ENCODE measurements around the gene USP8.
"Not testable (repeated sequence)": the region's sequence is repeated elsewhere in the genome, so short reads cannot be mapped to it uniquely, and the experiment has no call there.

Gene USP8

DNA sequence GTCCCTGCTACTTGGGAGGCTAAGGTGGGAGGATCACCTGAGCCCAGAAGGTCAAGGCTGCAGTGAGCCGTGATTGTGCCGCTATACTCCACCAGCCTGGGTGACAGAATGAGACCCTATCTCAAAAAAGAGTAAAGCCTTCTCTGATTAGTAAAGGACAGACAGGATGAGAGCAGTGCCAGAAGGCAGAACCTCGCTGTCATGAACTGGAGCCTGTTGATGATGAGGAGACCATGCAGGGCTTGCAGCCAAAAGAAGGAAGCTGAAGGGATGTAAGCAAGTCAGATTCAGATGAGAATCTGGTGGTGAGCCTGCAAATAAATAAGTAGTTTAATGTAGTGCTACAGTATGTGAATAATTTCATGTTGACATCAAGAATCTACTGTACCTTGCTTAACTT is 69.4 kb downstream of the USP8 start:
- Histone ChIP-seq H3K9me3 (ENCODE audit: control insufficient read depth in 2 of 2, low read length in 2 of 2) (no peaks in the 10 kb centered on the region), H3K4me1 (ENCODE audit: control insufficient read depth in 2 of 2, insufficient read depth in 2 of 2, low read length in 2 of 2) (no peaks in the 10 kb centered on the region), H3K27ac (ENCODE audit: low read depth in 2 of 2, low read length in 2 of 2) (no peak overlapping the region), H3K9ac (ENCODE audit: low read depth in 1 of 2, low read length in 2 of 2) (no peak overlapping the region), H3K4me3 (ENCODE audit: low read length in 2 of 2) (no peak overlapping the region), H3K36me3 (ENCODE audit: control insufficient read depth in 2 of 2, insufficient read depth in 2 of 2, low read length in 2 of 2) (peaks cover 67 to 81% of the 10 kb centered on the region in 2 donors), H3K27me3 (ENCODE audit: control insufficient read depth in 2 of 2, insufficient read depth in 2 of 2, low read length in 2 of 2) (no peaks in the 10 kb centered on the region)

DNA sequence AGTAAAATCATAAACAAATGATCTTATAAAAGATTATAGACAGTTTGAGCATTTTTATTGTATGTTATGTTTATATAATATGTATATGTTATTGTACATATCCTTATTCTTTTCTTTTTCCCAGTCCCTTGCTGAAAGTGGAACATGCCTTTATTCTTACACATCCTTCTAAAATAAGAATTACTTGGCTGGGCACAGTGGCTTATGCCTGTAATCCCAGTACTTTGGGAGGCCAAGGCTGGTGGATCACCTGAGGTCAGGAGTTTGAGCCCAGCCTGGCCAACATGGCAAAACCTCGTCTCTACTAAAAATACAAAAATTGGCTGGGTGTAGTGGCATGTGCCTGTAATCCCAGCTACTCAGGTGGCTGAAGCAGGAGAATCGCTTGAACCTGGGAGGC is 70.3 kb downstream of the USP8 start:
- H3K4me1 ChIP-seq (ENCODE audit: control insufficient read depth in 2 of 2, insufficient read depth in 2 of 2, low read length in 2 of 2); H3K9me3 ChIP-seq (ENCODE audit: control insufficient read depth in 2 of 2, low read length in 2 of 2); H3K9ac ChIP-seq (ENCODE audit: low read depth in 1 of 2, low read length in 2 of 2); H3K27me3 ChIP-seq (ENCODE audit: control insufficient read depth in 2 of 2, insufficient read depth in 2 of 2, low read length in 2 of 2); H3K27ac ChIP-seq (ENCODE audit: low read depth in 2 of 2, low read length in 2 of 2); H3K4me3 ChIP-seq (ENCODE audit: low read length in 2 of 2): not testable (repeated sequence)
- peaks cover 70 to 85% of the 10 kb centered on the region in 2 donors for H3K36me3 ChIP-seq (ENCODE audit: control insufficient read depth in 2 of 2, insufficient read depth in 2 of 2, low read length in 2 of 2)

DNA sequence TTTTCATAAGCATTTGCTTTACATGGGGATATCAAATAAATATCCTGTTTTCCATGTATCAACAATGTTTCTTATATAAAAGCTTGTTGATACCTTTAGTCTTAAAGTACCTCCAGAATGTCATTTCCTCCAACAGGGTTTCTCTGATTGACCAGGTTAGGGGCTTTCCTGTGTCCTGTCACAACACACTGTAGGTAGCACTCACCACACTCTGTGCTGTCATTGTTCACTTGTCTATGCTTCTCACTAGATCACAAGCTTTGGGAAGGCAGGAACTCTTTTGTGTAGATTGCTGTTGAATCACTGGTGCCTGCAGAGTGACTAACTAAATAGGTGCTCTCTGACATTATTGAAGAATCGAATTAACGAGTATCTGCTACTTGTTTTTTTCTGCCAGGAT is 72.5 kb downstream of the USP8 start:
- H3K27me3 ChIP-seq (ENCODE audit: control insufficient read depth in 2 of 2, insufficient read depth in 2 of 2, low read length in 2 of 2) = no peaks in the 10 kb centered on the region
- peaks cover 65 to 74% of the 10 kb centered on the region in 2 donors for H3K36me3 ChIP-seq (ENCODE audit: control insufficient read depth in 2 of 2, insufficient read depth in 2 of 2, low read length in 2 of 2)
- no peak overlapping the region for H3K4me3 ChIP-seq (ENCODE audit: low read length in 2 of 2)
- H3K4me1 ChIP-seq (ENCODE audit: control insufficient read depth in 2 of 2, insufficient read depth in 2 of 2, low read length in 2 of 2) = no peaks in the 10 kb centered on the region
- no peak overlapping the region for H3K9ac ChIP-seq (ENCODE audit: low read depth in 1 of 2, low read length in 2 of 2)
- no peak overlapping the region for H3K27ac ChIP-seq (ENCODE audit: low read depth in 2 of 2, low read length in 2 of 2)
- H3K9me3 ChIP-seq (ENCODE audit: control insufficient read depth in 2 of 2, low read length in 2 of 2) = no peaks in the 10 kb centered on the region

DNA sequence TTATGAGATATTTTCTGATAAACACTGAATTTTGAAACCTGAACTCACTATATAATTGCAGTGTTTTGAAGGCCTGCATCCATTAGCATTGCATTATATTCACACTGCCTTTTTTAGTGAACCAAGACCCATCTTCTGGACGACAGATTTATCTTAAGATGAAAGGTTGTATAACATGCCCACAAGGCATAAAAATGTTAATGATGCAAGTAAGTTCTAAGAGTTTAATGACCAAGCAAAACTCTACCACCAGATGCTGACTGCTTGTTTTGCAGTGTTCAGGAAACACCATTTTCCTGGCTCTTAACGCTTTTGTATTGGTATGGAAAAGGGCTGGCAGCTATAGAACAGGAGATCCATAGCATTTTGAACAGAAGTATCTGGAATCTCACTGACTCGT is 76.1 kb downstream of the USP8 start:
- Histone ChIP-seq H3K36me3 (ENCODE audit: control insufficient read depth in 2 of 2, insufficient read depth in 2 of 2, low read length in 2 of 2) (peaks cover 39 to 52% of the 10 kb centered on the region in 2 donors), H3K9ac (ENCODE audit: low read depth in 1 of 2, low read length in 2 of 2) (no peak overlapping the region), H3K27ac (ENCODE audit: low read depth in 2 of 2, low read length in 2 of 2) (no peak overlapping the region), H3K4me1 (ENCODE audit: control insufficient read depth in 2 of 2, insufficient read depth in 2 of 2, low read length in 2 of 2) (no peaks in the 10 kb centered on the region), H3K27me3 (ENCODE audit: control insufficient read depth in 2 of 2, insufficient read depth in 2 of 2, low read length in 2 of 2) (no peaks in the 10 kb centered on the region), H3K9me3 (ENCODE audit: control insufficient read depth in 2 of 2, low read length in 2 of 2) (no peaks in the 10 kb centered on the region), H3K4me3 (ENCODE audit: low read length in 2 of 2) (no peak overlapping the region)

DNA sequence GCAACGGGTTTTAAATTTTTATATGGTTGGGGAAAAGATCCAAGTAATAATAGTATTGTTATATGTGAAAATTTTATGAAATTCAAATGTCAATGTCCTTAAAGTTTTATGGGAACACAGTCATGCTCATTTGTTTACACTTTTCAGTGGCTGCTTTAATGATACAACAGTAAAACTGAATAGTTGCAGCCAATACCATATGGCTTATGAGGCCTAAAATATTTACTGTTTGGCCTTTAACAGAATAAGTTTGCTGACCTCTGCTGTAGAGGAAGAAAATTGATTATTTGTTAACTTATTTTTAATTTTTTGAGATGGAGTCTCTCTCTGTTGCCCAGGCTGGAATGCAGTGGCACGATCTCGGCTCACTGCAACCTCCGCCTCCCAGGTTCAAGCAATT is 77.6 kb downstream of the USP8 start:
- H3K9ac ChIP-seq (ENCODE audit: low read depth in 1 of 2, low read length in 2 of 2) = no peak overlapping the region
- H3K27ac ChIP-seq (ENCODE audit: low read depth in 2 of 2, low read length in 2 of 2) = no peak overlapping the region
- no peaks in the 10 kb centered on the region for H3K9me3 ChIP-seq (ENCODE audit: control insufficient read depth in 2 of 2, low read length in 2 of 2)
- H3K4me3 ChIP-seq (ENCODE audit: low read length in 2 of 2) = no peak overlapping the region
- H3K4me1 ChIP-seq (ENCODE audit: control insufficient read depth in 2 of 2, insufficient read depth in 2 of 2, low read length in 2 of 2) = no peaks in the 10 kb centered on the region
- H3K27me3 ChIP-seq (ENCODE audit: control insufficient read depth in 2 of 2, insufficient read depth in 2 of 2, low read length in 2 of 2) = no peaks in the 10 kb centered on the region
- peaks cover 29 to 42% of the 10 kb centered on the region in 2 donors for H3K36me3 ChIP-seq (ENCODE audit: control insufficient read depth in 2 of 2, insufficient read depth in 2 of 2, low read length in 2 of 2)

DNA sequence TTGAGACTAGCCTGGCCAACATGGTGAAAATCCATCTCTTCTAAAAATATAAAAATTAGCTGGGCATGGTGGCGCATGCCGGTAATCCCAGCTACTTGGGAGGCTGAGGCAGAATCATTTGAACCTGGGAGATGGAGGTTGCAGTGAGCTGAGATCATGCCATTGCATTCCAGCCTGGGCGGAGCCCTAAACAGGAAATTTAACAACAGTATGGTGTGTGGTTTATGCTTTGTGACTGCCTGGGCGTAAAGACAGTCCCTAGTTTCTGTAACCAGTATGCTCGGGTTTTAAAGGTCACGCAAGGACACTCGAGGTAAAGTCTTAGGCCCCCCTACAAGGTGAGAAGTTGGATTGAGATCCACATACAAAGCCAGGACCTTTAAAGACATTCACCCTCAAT is 78.9 kb downstream of the USP8 start:
- peaks cover 19 to 34% of the 10 kb centered on the region in 2 donors for H3K36me3 ChIP-seq (ENCODE audit: control insufficient read depth in 2 of 2, insufficient read depth in 2 of 2, low read length in 2 of 2)
- no peak overlapping the region for H3K9ac ChIP-seq (ENCODE audit: low read depth in 1 of 2, low read length in 2 of 2)

DNA sequence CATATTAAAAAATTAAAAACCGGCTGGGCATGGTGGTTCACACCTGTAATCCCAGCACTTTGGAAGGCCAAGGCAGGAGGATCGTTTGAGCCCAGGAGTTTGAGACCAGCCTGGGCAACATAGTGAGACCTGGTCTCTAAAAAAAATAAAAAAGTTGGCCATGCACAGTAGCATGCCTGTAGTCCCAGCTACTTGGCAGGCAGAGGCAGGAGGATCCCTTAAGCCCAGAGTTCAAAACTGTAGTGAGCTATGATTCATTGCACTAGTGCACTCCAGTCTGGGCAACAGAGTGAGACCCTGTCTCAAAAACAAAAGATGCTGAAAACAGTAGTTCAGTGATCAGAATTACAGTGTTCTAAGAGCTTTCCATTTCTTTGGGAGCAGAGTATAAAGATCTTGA is 81.5 kb downstream of the USP8 start:
- H3K36me3 ChIP-seq (ENCODE audit: control insufficient read depth in 2 of 2, insufficient read depth in 2 of 2, low read length in 2 of 2) = peaks cover 6 to 19% of the 10 kb centered on the region in 2 donors
- H3K9me3 ChIP-seq (ENCODE audit: control insufficient read depth in 2 of 2, low read length in 2 of 2); H3K27me3 ChIP-seq (ENCODE audit: control insufficient read depth in 2 of 2, insufficient read depth in 2 of 2, low read length in 2 of 2); H3K4me1 ChIP-seq (ENCODE audit: control insufficient read depth in 2 of 2, insufficient read depth in 2 of 2, low read length in 2 of 2); H3K27ac ChIP-seq (ENCODE audit: low read depth in 2 of 2, low read length in 2 of 2); H3K4me3 ChIP-seq (ENCODE audit: low read length in 2 of 2); H3K9ac ChIP-seq (ENCODE audit: low read depth in 1 of 2, low read length in 2 of 2): not testable (repeated sequence)

More for the DNA sequence above, 78.9 kb downstream of the USP8 start:
- Histone ChIP-seq H3K9me3 (ENCODE audit: control insufficient read depth in 2 of 2, low read length in 2 of 2) (no peaks in the 10 kb centered on the region), H3K4me3 (ENCODE audit: low read length in 2 of 2) (no peak overlapping the region), H3K27me3 (ENCODE audit: control insufficient read depth in 2 of 2, insufficient read depth in 2 of 2, low read length in 2 of 2) (no peaks in the 10 kb centered on the region), H3K27ac (ENCODE audit: low read depth in 2 of 2, low read length in 2 of 2) (no peak overlapping the region), H3K4me1 (ENCODE audit: control insufficient read depth in 2 of 2, insufficient read depth in 2 of 2, low read length in 2 of 2) (no peaks in the 10 kb centered on the region)

DNA sequence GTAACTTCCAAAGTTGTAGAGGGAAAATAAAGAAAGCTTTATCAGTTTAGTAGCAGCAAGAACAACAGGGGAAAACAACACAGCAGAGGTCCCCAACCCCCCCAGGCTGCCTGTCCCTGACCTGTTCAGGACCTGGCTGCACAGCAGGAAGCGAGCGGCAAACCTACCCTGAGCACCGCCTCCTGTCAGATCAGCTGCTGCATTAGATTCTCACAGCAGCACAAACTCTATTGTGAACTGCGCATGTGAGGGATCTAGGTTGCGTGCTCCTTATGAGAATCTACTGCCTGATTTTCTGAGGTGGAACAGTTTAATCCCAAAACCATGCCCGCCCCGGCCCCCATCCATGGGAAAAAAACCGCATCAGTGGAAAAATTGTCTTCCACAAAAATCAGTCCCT is 81.9 kb downstream of the USP8 start:
- H3K4me3 ChIP-seq (ENCODE audit: low read length in 2 of 2) = no peak overlapping the region

DNA sequence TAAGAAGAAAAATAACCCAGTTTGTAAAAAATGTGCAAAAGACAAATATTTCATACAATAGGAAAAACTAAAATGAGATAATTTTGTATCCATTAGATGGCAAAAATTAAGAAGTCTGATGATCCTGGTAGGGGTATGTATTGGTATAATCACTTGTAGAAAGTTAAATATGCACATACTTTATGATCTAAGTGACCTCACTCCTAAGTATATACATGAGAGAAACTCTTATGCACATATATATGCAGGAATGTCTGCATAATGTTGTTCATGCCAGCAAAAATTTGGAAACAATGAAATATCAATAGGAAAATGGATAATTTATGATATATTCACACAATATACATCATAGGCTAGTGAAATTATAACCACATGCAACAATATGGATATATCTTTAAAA is 88.8 kb downstream of the USP8 start:
- H3K9me3 ChIP-seq (ENCODE audit: control insufficient read depth in 2 of 2, low read length in 2 of 2) = no peaks in the 10 kb centered on the region
- H3K27ac ChIP-seq (ENCODE audit: low read depth in 2 of 2, low read length in 2 of 2) = no peak overlapping the region
- H3K4me1 ChIP-seq (ENCODE audit: control insufficient read depth in 2 of 2, insufficient read depth in 2 of 2, low read length in 2 of 2) = no peaks in the 10 kb centered on the region
- H3K9ac ChIP-seq (ENCODE audit: low read depth in 1 of 2, low read length in 2 of 2) = no peak overlapping the region
- no peak overlapping the region for H3K4me3 ChIP-seq (ENCODE audit: low read length in 2 of 2)
- no peaks in the 10 kb centered on the region for H3K36me3 ChIP-seq (ENCODE audit: control insufficient read depth in 2 of 2, insufficient read depth in 2 of 2, low read length in 2 of 2)
- H3K27me3 ChIP-seq (ENCODE audit: control insufficient read depth in 2 of 2, insufficient read depth in 2 of 2, low read length in 2 of 2) = no peaks in the 10 kb centered on the region

More for the DNA sequence above, 81.9 kb downstream of the USP8 start:
- H3K9ac ChIP-seq (ENCODE audit: low read depth in 1 of 2, low read length in 2 of 2) = no peak overlapping the region
- H3K4me1 ChIP-seq (ENCODE audit: control insufficient read depth in 2 of 2, insufficient read depth in 2 of 2, low read length in 2 of 2) = no peaks in the 10 kb centered on the region
- H3K9me3 ChIP-seq (ENCODE audit: control insufficient read depth in 2 of 2, low read length in 2 of 2) = no peaks in the 10 kb centered on the region
- H3K27me3 ChIP-seq (ENCODE audit: control insufficient read depth in 2 of 2, insufficient read depth in 2 of 2, low read length in 2 of 2) = no peaks in the 10 kb centered on the region
- no peak overlapping the region for H3K27ac ChIP-seq (ENCODE audit: low read depth in 2 of 2, low read length in 2 of 2)
- peaks cover 3 to 16% of the 10 kb centered on the region in 2 donors for H3K36me3 ChIP-seq (ENCODE audit: control insufficient read depth in 2 of 2, insufficient read depth in 2 of 2, low read length in 2 of 2)

DNA sequence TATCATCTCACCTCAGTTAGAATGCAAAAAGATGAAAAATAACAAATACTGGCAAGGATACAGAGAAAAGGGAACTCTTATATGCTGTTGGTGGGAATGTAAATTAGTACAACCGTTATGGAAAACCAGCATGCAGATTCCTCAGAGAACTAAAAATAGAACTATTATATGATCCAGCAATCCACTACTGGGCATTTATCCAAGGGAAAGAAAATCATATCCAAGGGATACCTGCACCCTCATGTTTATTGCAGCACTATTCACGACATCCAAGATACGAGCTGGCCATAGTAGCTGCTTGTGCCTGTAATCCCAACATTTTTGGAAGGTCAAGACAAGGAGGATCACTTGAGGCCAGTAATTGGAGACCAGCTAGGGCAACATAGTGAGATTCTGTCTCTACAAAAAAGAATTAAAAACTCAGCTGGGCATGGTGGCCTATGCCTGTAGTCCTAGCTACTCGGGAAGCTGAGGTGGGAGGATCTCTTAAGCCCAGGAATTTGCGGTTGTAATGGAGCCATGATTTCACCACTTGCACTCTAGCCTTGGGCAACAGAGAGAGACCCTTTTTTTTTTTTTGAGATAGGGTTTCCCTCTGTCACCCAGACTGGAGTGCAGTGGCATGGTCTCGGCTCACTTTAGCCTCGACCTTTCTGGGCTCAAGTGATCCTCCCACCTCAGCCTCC is 95.7 kb downstream of the USP8 start:
- Histone ChIP-seq H3K9ac (ENCODE audit: low read depth in 1 of 2, low read length in 2 of 2) (no peak overlapping the region), H3K4me1 (ENCODE audit: control insufficient read depth in 2 of 2, insufficient read depth in 2 of 2, low read length in 2 of 2) (no peaks in the 10 kb centered on the region), H3K27ac (ENCODE audit: low read depth in 2 of 2, low read length in 2 of 2) (no peak overlapping the region), H3K27me3 (ENCODE audit: control insufficient read depth in 2 of 2, insufficient read depth in 2 of 2, low read length in 2 of 2) (no peaks in the 10 kb centered on the region), H3K36me3 (ENCODE audit: control insufficient read depth in 2 of 2, insufficient read depth in 2 of 2, low read length in 2 of 2) (no peaks in the 10 kb centered on the region), H3K4me3 (ENCODE audit: low read length in 2 of 2) (no peak overlapping the region), H3K9me3 (ENCODE audit: control insufficient read depth in 2 of 2, low read length in 2 of 2) (no peaks in the 10 kb centered on the region)

DNA sequence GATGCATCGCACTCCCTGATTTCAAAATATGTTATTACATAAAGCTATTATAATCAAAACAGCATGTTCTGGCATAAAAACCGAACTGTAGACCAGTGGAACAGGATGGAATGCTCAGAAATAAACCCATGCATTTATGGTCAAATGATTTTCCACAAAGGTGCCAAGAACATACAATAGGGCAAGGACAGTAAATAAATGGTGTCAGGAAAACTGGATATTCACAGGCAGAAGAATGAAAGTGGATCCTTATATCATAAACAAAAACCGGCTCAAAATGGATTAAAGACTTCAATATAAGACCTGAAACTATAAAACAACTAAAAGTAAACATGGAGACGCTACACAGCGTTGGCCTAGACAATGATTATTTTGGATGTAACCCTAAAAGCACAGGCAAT is 99.6 kb downstream of the USP8 start:
- no peaks in the 10 kb centered on the region for H3K36me3 ChIP-seq (ENCODE audit: control insufficient read depth in 2 of 2, insufficient read depth in 2 of 2, low read length in 2 of 2)
- H3K27me3 ChIP-seq (ENCODE audit: control insufficient read depth in 2 of 2, insufficient read depth in 2 of 2, low read length in 2 of 2) = no peaks in the 10 kb centered on the region
- H3K4me3 ChIP-seq (ENCODE audit: low read length in 2 of 2) = no peak overlapping the region
- no peak overlapping the region for H3K27ac ChIP-seq (ENCODE audit: low read depth in 2 of 2, low read length in 2 of 2)
- no peak overlapping the region for H3K9ac ChIP-seq (ENCODE audit: low read depth in 1 of 2, low read length in 2 of 2)
- no peaks in the 10 kb centered on the region for H3K9me3 ChIP-seq (ENCODE audit: control insufficient read depth in 2 of 2, low read length in 2 of 2)
- H3K4me1 ChIP-seq (ENCODE audit: control insufficient read depth in 2 of 2, insufficient read depth in 2 of 2, low read length in 2 of 2) = no peaks in the 10 kb centered on the region
